GM18867 (cell line): ENCODE data around the gene PID1.

Experiments used
- ATAC-seq: cut with Tn5 transposase; IDR thresholded peaks from one replicate; pipeline ENCODE4 v1.9.1; 2021; ENCODE audit warnings: mild to moderate bottlenecking, moderate library complexity; ENCODE audit not compliant: unreplicated experiment

Gene PID1

GRCh38 chr2:229173825-229174359 lies 97.2 kb downstream of the PID1 start:
- no peak for ATAC-seq

- ATAC-seq: no peak
Observed at GRCh38 chr2:229170916-229171315, 100.2 kb downstream of the PID1 start.

- no peak for ATAC-seq
Observed at GRCh38 chr2:229170171-229170570, 100.9 kb downstream of the PID1 start.

GRCh38 chr2:229169751-229170150 lies 101.3 kb downstream of the PID1 start:
- no peak for ATAC-seq

GRCh38 chr2:229164545-229165249 lies 106.4 kb downstream of the PID1 start:
- ATAC-seq: no peak

- ATAC-seq: no peak
Observed at GRCh38 chr2:229163893-229164292, 107.2 kb downstream of the PID1 start.

GRCh38 chr2:229162015-229162414 lies 109.1 kb downstream of the PID1 start:
- ATAC-seq: no peak

GRCh38 chr2:229160984-229161383 lies 110.1 kb downstream of the PID1 start:
- no peak for ATAC-seq

GRCh38 chr2:229160180-229160579 lies 110.9 kb downstream of the PID1 start:
- ATAC-seq: no peak

GRCh38 chr2:229159405-229159804 lies 111.7 kb downstream of the PID1 start:
- no peak for ATAC-seq

GRCh38 chr2:229154381-229154780 lies 116.7 kb downstream of the PID1 start:
- ATAC-seq: no peak

GRCh38 chr2:229153951-229154350 lies 117.1 kb downstream of the PID1 start:
- ATAC-seq: no peak

- no peak for ATAC-seq
Observed at GRCh38 chr2:229153267-229153666, 117.8 kb downstream of the PID1 start.

GRCh38 chr2:229152674-229153073 lies 118.4 kb downstream of the PID1 start:
- no peak for ATAC-seq

- no peak for ATAC-seq
Observed at GRCh38 chr2:229150317-229150716, 120.8 kb downstream of the PID1 start.

- ATAC-seq: no peak
Observed at GRCh38 chr2:229141424-229142025, 129.6 kb downstream of the PID1 start.

GRCh38 chr2:229137639-229138038 lies 133.4 kb downstream of the PID1 start:
- no peak for ATAC-seq

GRCh38 chr2:229137066-229137465 lies 134.0 kb downstream of the PID1 start:
- ATAC-seq: no peak

- ATAC-seq: no peak
Observed at GRCh38 chr2:229133155-229133772, 137.8 kb downstream of the PID1 start.

- no peak for ATAC-seq
Observed at GRCh38 chr2:229132236-229132635, 138.9 kb downstream of the PID1 start.

GRCh38 chr2:229130522-229130921 lies 140.6 kb downstream of the PID1 start:
- no peak for ATAC-seq

GRCh38 chr2:229129738-229130371 lies 141.2 kb downstream of the PID1 start:
- ATAC-seq: no peak
